HL-60/S4 treated with phorbol 12-myristate 13-acetate at 8.2 ng/mL for 4 days and 3 days (cell line): ENCODE measurements around the gene NABP1.

ENCODE experiments used
- in situ Hi-C: fragments of 300-500 bp; cut with MboI; formaldehyde crosslinking; loops from 2 replicates; pipeline ENCODE4 v1.15.0; 2022; ENCODE audit warnings: low sequenced_read_pairs

NABP1 gene

DNA sequence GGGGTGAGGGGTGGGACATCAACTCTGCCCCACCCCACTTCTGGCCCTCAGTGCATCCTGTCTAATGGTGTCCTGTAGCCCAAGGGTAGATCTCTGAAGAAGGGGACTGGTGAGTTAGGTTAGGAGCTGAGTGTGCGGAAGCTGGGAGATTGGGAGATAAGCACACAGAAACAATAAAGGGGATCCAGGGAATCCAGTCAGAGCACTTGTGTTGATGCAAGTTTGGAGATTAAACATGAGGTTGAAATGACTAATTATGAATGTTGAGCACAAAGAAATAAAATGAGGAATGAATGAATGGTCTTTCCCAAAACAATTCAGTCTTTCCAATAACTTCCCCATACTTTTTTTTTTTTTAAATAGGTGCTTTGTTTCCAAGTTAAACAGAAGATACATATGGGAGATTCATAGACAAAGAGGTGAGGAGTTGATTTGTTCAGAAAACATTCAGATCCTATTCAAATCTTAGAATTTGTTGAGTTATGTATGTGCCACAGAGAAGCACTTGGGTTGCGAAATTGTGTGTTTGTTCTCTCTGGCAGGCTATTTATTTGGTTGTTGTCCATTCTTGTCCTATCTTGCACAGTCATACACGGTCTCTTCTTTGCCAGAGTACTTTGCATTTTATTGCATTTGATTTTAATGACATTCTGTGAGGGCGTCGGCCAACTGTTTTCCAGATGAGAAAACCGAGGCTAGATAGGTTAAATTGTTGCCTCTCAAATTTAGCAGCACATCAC is 31.6 kb upstream of the NABP1 start:
- in situ Hi-C loops: no loop called here

DNA sequence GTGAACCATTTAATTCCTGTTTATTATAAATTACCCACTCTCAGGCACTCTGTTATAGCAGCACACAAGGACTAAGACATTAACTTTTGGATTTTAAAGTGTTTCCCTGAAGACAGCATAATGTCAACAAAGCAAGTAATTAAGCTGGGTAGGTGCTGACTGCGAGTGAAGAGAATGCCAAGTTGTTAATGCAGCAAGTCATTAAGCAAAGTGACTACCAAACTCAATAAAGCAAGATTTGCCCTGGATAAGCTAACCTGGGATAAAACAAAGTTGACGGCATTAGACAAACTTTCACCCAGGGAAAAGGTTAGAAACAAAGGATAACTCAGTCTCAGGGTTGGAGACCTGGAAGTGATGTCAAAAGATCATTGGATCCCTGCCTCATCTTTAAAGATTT is 28.4 kb upstream of the NABP1 start:
- in situ Hi-C loops: no loop called here

DNA sequence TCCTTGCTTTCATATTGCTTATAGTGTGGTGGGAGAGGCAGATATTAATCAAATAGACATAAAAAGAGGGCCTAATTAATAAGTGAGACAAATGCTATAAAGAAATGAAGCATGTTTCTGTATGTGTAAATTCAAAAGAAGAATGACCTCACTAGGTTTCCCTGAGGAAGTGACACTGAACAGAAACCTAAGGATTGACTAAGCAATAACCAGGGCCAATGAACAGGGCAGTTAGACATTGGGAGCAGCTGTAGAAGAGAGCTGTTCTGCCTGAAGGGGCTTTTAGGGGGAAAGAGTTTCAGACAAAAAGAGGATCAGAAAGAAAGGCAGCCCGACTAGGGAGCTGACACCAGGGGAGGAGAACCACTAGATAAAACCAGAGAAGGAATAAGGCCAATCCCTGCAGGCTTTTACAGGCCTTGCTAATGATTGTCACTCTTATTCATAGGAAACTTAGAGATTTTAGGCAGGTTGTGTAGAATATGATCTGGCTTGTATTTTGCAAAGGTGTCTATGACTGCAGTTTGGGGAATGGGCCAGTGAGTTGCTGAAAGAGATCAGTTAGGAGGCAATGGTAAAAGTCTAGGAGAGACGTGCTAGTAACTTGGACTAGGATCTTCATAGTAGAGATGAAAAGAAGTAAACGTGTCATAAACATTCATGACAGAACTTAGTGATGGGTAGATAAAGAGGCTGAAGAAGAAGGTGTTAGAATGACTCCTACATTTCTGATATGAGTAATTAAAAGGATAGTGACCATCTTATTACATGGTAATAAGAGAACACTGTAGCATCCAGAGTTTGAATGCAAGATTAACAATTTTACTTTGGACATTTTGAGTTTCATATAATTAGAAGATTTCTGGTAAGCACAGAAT is 26.8 kb upstream of the NABP1 start:
- in situ Hi-C loops: no loop called here

DNA sequence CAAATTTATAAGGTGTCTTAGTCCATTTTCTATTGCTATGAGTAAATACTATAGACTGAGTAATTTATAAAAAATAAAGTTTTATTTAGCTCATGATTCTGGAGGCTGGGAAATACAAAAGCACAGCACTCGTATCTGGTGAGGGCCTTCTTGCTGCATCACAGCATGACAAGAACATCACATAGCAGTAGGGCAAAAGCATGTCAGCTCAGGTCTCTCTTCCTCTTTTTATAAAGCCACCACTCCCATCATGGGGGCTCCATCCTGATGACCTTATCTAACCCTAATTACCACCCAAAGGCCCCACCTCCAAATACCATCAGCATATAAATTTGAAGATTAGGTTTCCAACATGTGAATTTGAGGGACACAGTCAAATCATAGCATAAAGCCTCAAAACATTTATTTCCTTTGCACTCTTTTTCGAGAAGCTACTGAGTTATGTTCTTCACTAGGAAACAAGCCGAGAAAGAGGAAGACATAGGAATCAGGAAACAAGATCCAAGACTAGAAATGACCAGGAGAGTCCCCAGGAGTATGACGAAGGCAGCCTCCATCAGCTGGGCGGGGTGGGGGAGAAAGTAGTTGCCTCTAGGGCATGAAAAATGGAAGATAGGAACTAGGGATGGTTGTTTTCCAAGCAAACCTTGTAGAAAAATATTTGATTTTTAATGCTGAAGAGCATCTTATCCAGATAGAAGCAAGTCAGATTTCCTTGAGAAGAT is 24.1 kb upstream of the NABP1 start:
- in situ Hi-C loops: no loop called here

DNA sequence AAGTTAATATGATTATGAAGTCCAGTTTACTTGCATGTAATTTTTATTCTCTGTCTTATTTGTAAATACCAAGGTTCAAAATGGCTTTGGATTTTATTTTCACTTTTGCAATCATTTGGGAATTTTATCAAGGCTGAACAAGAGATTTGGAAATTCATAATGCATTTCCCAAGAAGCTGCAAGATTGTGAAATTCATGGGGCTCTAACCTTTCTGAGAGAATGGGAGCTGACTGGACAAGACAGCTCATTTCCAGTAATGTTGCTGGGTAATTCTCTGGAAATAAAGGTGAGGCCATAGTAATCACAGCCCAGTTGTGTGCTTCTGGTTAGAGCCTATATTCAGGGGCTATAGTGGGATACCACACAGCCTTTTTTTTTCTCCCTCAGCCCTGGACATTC is 21.5 kb upstream of the NABP1 start:
- in situ Hi-C loops: no loop called here

DNA sequence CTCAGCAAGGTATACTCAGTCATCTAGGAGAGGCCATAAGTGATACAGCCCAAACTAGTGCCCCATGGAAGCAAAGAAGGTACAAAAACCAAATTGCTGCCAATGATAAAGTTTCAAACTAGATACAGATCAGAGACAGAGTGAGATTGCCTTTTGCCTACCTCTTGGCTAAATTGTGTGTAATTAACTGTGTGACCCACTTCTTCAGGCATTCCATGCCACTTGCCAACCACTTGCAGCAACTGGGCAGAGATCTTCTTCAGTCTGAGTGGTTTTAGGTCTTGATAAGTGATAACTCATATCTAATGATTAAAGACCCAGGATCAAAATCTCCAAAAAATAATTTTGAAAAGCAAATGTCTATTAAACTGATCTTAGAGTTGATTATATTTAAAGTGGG is 21.1 kb upstream of the NABP1 start:
- in situ Hi-C loops: no loop called here

DNA sequence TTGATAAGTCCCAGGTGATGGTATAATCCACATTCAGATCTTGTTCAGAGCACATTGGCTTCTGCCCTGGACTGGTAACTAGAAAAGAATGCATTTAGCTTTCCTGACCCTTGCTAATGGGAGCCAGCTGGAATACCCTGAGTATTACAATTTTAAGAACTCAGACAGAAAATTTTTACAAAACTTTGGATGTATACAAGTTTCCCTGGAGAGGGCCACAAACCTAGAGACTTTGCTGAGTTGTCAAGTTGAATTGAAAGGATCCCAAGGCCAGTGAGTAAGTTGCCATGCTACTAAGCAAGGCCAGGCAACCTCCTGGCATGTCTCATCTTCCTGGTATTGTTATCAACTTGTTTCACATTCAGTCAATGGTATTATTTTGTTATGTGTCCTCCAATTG is 20.0 kb upstream of the NABP1 start:
- in situ Hi-C loops: no loop called here

DNA sequence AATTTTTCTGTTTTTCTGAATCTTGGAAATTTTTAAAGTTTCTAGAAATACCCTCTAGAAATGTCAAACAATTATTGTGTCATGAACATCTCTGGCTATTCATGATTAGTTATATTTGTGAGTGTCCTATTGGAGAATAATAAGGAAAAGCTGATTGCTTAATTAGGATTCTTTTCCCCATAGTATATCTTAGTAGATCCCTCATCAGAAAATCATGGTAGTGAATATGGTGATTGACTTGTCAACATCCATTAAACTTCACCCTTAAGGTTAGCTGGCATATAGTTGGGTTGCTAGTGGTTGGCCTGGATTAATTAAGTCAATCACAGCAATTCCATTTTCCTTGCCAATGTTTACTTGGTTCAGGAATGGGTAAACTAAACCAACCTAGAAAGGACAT is 18.7 kb upstream of the NABP1 start:
- in situ Hi-C loops: no loop called here

DNA sequence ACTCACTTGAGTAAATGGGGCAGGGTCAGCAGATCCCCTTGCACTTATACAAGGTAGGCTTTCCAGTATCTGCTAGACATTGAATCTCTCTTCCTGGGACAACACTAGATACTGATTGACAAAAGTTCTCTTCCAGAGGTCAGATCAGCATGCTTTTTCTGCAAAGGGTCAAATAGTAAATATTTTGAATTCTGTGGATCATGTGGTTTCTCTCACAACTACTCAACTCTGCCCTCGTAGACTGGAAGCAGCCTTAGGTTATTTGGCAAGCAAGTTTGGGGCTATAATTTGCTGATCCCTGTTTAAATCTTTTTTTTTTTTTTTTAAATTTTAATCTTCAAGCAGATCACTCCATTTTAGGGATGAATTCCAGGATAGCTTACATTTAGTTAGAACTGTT is 17.4 kb upstream of the NABP1 start:
- in situ Hi-C loops: no loop called here

DNA sequence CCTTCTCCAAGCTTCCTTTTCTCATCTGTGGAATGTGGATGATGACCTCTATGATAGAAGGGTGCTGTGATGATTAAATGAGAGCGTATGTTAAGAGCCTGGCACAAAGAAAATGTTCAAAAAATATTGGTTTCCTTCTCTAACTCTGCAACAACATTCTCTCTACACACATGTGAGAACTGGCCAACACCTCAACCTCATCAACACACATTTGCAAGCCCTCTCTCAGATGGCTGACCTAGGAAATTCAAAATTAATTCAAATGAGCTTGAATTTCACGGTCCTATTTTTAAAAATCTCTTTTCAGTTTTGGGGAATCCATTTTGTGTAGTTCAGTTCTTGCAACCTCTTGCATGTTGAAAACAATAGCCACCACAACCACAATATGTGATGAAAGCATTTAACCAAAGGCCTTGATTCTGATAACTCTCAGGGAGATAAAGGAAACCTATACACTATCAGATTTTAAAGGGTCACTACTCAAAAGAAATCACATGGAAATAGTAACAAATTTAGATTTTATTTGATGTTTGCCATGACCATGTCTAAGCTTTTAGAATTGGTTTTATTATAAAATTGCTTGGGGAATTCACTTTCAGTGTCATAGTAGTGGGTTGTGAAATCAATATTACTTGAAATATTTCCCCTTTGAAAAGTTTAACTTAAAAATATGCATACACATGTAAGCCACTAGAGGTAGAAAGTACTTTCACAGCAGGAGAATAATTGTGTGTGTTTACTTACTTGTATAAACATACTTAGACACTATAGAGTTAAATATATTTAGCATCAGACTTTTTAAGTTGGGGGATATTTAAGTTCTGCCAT is 16.6 kb upstream of the NABP1 start:
- in situ Hi-C loops: no loop called here

DNA sequence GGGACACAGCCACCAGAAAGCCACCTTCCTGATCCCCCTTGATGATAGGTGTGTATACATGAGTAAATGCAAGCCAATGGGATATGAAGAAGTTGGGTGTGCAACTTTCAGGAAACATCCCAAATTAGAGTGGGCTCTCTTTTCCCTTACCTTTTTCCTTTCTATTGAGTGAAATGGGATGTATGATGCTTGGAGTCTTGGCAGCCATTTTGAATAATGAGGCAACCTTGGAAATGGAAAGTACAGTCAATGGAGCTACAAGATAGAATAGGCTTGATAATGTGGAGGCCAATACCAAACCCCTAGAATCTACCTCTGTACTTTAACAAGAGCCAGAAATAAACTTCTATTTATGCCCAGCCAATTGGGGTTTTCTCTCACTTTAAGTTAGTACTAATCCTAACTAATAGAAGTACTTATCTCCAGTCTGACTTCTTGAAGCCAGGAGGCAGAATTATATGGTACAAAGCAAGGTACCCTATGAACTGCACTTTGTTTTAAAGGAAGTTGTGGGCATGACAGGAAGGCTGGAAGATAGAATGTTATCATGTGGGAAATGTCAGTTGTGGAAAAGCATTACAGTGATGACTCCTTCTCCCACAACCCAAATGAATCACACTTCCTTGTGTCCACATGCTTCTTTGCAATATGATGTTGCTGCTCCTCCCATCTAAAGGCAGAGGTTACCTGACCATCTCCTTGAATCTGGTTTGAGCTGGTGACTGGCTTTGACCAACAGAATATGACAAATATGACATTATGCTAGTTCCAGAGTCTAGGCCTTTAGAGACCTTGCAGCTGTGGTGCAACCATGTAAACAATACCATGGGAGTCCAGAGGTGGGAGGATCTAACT is 12.9 kb upstream of the NABP1 start:
- in situ Hi-C loops: no loop called here

DNA sequence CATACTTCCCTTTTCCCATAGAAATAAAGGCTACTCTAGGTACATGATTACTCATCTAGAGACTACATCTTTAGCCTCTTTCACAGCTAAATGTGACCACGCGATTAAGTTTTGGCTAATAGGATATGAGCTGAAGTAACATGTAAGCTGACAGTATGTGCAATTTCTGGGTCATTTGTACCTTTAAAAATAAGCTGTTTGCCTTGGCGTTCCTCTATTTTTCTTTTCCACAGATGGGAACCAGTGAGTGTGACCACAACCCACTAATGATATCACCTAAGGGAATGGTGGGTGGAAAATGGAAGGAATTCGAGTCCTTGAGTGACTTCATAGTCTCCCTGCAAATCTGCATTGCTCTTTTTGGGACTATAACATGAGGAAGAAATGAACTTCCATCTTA is 11.7 kb upstream of the NABP1 start:
- in situ Hi-C loops: no loop called here

DNA sequence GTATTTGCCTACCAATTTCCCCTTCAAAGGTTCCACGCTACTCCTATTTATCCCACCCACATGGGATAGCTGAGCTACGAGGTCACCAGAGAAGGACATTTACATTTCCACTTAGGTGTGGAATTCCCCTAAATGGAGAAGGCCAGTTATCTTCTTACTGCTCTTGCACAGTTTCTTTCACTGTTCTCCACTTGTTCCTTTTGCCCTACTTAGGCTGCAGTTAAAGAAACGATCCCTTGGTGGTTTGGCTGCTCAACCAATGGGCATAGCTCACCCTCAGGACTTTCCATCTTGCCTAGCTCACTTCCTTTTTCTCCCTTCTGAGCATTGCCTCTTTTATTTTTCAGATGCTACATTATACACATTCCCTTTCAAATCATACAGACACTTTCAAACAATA is 11.2 kb upstream of the NABP1 start:
- in situ Hi-C loops: no loop called here

DNA sequence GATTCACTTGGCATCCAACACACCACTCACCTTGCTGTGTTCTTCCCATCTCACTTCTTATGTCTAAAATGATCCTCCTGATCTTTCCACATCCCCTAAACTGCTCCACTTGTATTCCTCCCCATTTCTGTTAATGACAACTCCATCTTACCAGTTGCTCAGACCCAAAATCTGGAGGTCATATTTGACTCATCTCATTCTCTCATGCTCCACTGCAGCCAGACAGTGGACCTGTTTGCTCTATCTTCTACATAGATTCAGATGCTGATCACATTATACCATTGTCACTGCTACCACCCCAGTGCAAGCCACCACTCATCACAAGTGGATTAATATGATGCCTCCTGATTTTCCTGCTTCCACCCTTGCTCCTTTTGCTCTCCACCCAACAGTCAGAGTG is 7.9 kb upstream of the NABP1 start:
- in situ Hi-C loops: no loop called here

DNA sequence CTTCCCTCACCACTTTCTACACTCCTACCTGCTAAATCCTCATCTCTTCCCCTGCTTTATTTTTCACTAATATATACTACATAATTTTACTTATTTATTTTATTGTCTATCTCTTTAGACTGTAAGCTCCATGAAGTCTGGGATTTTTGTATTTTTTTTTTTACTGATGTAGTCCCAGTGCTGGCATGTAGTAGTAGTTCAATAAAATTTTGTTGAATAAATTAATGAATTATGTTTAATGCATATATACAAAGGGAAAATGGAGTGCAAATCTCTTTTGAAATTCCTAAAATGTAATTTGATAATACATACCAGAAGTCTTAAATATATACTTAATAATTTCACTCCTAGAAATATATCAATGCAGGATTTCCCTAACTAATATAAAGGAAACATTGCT is 7.1 kb upstream of the NABP1 start:
- in situ Hi-C loops: no loop called here

DNA sequence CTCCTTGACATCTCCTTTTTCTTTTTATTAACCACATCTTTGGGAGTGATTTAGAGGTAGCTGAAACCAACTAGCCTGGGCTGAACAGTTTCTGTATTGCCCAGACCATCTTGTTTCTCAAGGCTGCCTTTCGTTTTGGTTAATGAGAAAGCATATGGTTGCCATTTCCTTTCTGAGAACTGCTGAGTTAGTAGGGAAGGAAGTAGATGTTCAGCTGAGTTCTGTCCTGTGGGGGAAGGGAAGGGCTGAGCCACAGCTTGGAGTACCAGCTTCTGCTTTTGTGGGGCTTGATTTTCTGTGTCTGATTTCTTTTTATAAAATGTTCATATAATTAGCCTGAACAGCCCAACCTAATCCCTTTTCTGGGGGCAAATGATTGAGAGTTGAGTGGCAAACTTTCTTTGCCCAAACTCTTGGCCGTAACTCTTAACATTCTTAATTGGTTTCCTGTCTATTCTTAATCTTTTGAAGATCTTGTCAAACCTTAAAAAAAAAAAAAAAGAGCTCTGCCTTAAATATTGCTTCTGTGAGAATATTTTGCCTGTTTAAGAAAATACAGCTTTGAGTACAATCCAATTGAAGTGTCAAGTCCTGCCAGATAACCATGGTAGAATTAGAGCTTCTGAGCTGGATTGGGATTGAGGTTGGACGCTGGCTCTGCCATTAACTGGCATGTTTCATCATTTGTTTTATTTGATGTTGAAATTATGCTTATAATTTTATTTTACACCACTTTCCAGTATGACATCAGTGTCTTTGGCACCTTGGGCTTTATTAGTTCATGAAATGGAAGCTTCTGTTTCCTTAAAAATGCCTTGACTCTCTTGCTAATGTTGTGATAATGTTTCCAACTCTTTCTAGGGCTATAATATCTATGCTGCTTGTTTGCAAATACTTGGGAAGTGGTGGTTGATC is 1.9 kb upstream of the NABP1 start:
- in situ Hi-C loops: no loop called here

DNA sequence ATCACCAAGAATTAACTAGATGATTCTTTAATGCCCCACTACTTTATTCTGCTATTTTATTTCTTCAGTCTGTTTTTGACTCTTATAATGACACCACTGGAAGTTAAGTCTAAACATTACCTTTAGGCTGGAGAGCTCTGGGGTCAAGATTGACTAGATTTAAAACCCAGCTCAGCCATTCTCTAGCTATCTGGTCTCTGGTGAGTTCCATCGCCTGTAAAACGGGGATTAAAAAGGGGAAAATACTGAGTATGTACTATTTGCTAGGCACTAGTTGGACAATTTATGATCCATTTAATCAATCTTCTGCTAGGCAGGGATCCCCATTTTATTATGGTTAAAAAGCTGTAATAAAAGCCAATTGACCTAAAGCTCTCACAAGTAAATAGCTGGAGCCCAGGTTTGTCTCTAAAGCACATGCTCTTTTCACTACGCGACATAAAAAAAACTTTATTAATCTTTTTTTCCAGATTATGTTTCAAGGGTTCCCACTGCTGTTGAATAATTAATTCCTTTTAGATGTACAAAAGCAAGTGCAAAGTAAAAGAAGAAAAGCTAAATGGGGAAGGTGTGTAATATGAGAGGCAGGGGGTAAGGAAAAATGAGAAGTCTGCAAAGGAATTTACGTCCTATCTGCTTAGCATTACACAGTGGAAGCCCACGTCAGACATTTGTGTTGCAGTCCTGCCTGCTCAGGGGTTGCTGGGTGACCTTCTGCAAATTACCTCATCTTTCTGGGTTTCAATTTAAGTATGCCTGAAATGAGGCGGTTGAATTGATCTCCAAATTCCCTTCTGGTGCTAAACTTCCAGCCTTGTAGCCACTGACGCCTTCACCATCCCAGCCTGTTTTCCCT is 918 bp upstream of the NABP1 start:
- in situ Hi-C loops: no loop called here
